CD4-positive, alpha-beta T cell treated with Interleukin-21 for 1 hour (primary cell): ENCODE results near the gene ANKRD55.
"Not testable (repeated sequence)": the region's sequence is repeated elsewhere in the genome, so short reads cannot be mapped to it uniquely, and the experiment has no call there.

ENCODE experiments used
- DNase-seq: peaks from one replicate; pipeline ENCODE4 v3.0.0-alpha.2; 2020

The ANKRD55 gene

GRCh38 chr5:56100439-56101176, 132.5 kb downstream of the ANKRD55 start:
- DNase-seq = peak; percentile 12

GRCh38 chr5:56099346-56099745, 133.8 kb downstream of the ANKRD55 start:
- no peak for DNase-seq

GRCh38 chr5:56097055-56097454, 136.1 kb downstream of the ANKRD55 start:
- no peak for DNase-seq

GRCh38 chr5:56095579-56096102, 137.5 kb downstream of the ANKRD55 start:
- DNase-seq = no peak

GRCh38 chr5:56094579-56095361, 138.4 kb downstream of the ANKRD55 start:
- DNase-seq = peak; percentile 16

GRCh38 chr5:56093970-56094369, 139.2 kb downstream of the ANKRD55 start:
- DNase-seq = no peak

- DNase-seq = no peak
Observed at GRCh38 chr5:56092115-56092514, 141.0 kb downstream of the ANKRD55 start.

- no peak for DNase-seq
Observed at GRCh38 chr5:56091664-56092063, 141.5 kb downstream of the ANKRD55 start.

GRCh38 chr5:56090793-56091460, 142.2 kb downstream of the ANKRD55 start:
- DNase-seq = no peak

GRCh38 chr5:56088967-56089829, 143.9 kb downstream of the ANKRD55 start:
- DNase-seq = no peak

GRCh38 chr5:56088431-56088949, 144.6 kb downstream of the ANKRD55 start:
- DNase-seq = no peak

- no peak for DNase-seq
Observed at GRCh38 chr5:56085193-56085592, 147.9 kb downstream of the ANKRD55 start.

- no peak for DNase-seq
Observed at GRCh38 chr5:56083286-56083854, 149.8 kb downstream of the ANKRD55 start.

- DNase-seq = not testable (repeated sequence)
Observed at GRCh38 chr5:56081053-56081642, 152.0 kb downstream of the ANKRD55 start.

GRCh38 chr5:56080375-56081052, 152.6 kb downstream of the ANKRD55 start:
- no peak for DNase-seq

GRCh38 chr5:56079157-56079500, 154.0 kb downstream of the ANKRD55 start:
- DNase-seq = not testable (repeated sequence)

- DNase-seq = no peak
Observed at GRCh38 chr5:56078278-56079156, 154.6 kb downstream of the ANKRD55 start.

- DNase-seq = no peak
Observed at GRCh38 chr5:56077796-56078233, 155.3 kb downstream of the ANKRD55 start.

- no peak for DNase-seq
Observed at GRCh38 chr5:56076486-56076885, 156.6 kb downstream of the ANKRD55 start.

GRCh38 chr5:56075361-56075760, 157.8 kb downstream of the ANKRD55 start:
- no peak for DNase-seq
